ENCODE measurements around the gene PFDN1. TPM values are rescaled to one million over a fixed set of nuclear protein-coding genes. Genes with fewer than 3 reads are reported as not detected.
A peak's percentile ranks its signal among the peaks of the same experiment; 100 is the strongest.
"Not testable (repeated sequence)": the region's sequence is repeated elsewhere in the genome, so short reads cannot be mapped to it uniquely, and the experiment has no call there.

PFDN1 gene
- polyA plus RNA-seq (ENCODE audit: insufficient read length) = 63.7 TPM

GRCh38 chr5:140302786-140303639, at the start of gene PFDN1:
PFDN1 (minus strand) TSS chr5:140303101; CDS start chr5:140303073, 28 bp downstream.
- DNase-seq = peak; percentile 92

- peak; percentile 69 for DNase-seq
These were observed 48.9 kb upstream of the PFDN1 start for GRCh38 chr5:140351609-140352334.

GRCh38 chr5:140349244-140349643, 46.3 kb upstream of the PFDN1 start:
- no peak for DNase-seq

GRCh38 chr5:140348104-140348503, 45.2 kb upstream of the PFDN1 start:
- no peak for DNase-seq

- no peak for DNase-seq
These were observed 44.5 kb upstream of the PFDN1 start for GRCh38 chr5:140347360-140347759.

- peak; percentile 82 for DNase-seq
These were observed 43.7 kb upstream of the PFDN1 start, which contains the start of gene HBEGF for GRCh38 chr5:140346348-140347221. HBEGF (minus strand) TSS chr5:140346603; CDS start chr5:140346328, 275 bp downstream.

GRCh38 chr5:140345919-140346347, 43.0 kb upstream of the PFDN1 start:
- DNase-seq = peak; percentile 59

- DNase-seq = no peak
These were observed 42.0 kb upstream of the PFDN1 start for GRCh38 chr5:140344683-140345423.

- DNase-seq = not testable (repeated sequence)
These were observed 40.9 kb upstream of the PFDN1 start for GRCh38 chr5:140343849-140344248.

GRCh38 chr5:140342896-140343295, 40.0 kb upstream of the PFDN1 start:
- no peak for DNase-seq

- no peak for DNase-seq
These were observed 39.4 kb upstream of the PFDN1 start for GRCh38 chr5:140342287-140342686.

GRCh38 chr5:140341591-140341990, 38.7 kb upstream of the PFDN1 start:
- DNase-seq = no peak

GRCh38 chr5:140340605-140341121, 37.8 kb upstream of the PFDN1 start:
- no peak for DNase-seq

GRCh38 chr5:140339636-140340035, 36.7 kb upstream of the PFDN1 start:
- DNase-seq = no peak

GRCh38 chr5:140338908-140339307, 36.0 kb upstream of the PFDN1 start:
- no peak for DNase-seq

- DNase-seq = no peak
These were observed 35.4 kb upstream of the PFDN1 start for GRCh38 chr5:140338336-140338735.

GRCh38 chr5:140337880-140338279, 35.0 kb upstream of the PFDN1 start:
- no peak for DNase-seq

GRCh38 chr5:140336388-140336787, 33.5 kb upstream of the PFDN1 start:
- peak; percentile 66 for DNase-seq

GRCh38 chr5:140331638-140332037, 28.7 kb upstream of the PFDN1 start:
- no peak for DNase-seq

GRCh38 chr5:140329739-140330481, 27.0 kb upstream of the PFDN1 start:
- DNase-seq = no peak
